Naive B cell (primary cell): Measurements from ENCODE around the gene LYL1. TPM values are rescaled to one million over a fixed set of nuclear protein-coding genes. Genes with fewer than 3 reads are reported as not detected.

ENCODE experiments used
- ATAC-seq, 2 donors: fragments of 150-1000 bp; cut with Tn5 transposase; 2 replicates each; pipeline ENCODE4 v1.10.0; 2021; ENCODE audit warnings: low read depth in 2 of 2, mild to moderate bottlenecking in 2 of 2, moderate library complexity in 2 of 2
- DNase-seq: peaks from one replicate; pipeline ENCODE4 v3.0.0; 2022
- H3K27ac Mint-ChIP-seq, 6 donors: one replicate each; pipeline ENCODE4 v1.8.0; 2020 to 2022; ENCODE audit warnings: mild to moderate bottlenecking in 6 of 6, mixed read lengths in 6 of 6, moderate library complexity in 5 of 6, inconsistent platforms in 2 of 6
- H3K27me3 Mint-ChIP-seq, 3 donors: one replicate each; pipeline ENCODE4 v1.8.0; 2021 to 2022; ENCODE audit warnings: mixed read lengths in 3 of 3, mild to moderate bottlenecking in 1 of 3
- H3K36me3 Mint-ChIP-seq, 2 donors: one replicate each; pipeline ENCODE4 v1.8.0; 2020 to 2022; ENCODE audit warnings: mixed read lengths in 2 of 2, inconsistent platforms in 1 of 2, mild to moderate bottlenecking in 1 of 2
- H3K4me1 Mint-ChIP-seq, 3 donors: one replicate each; pipeline ENCODE4 v1.8.0; 2020 to 2022; ENCODE audit warnings: mixed read lengths in 3 of 3, inconsistent platforms in 1 of 3, mild to moderate bottlenecking in 1 of 3, moderate library complexity in 1 of 3
- H3K4me3 Mint-ChIP-seq, 8 donors: one replicate each; pipeline ENCODE4 v1.8.0; 2020 to 2022; ENCODE audit warnings: mild to moderate bottlenecking in 8 of 8, mixed read lengths in 8 of 8, moderate library complexity in 8 of 8, inconsistent platforms in 2 of 8
- H3K9me3 Mint-ChIP-seq, 7 donors: one replicate each; pipeline ENCODE4 v1.8.0; 2020 to 2022; ENCODE audit warnings: mixed read lengths in 7 of 7, mild to moderate bottlenecking in 5 of 7, inconsistent platforms in 2 of 7, moderate library complexity in 1 of 7
- polyA plus RNA-seq, 6 donors: library from polyadenylated mRNA; unstranded; fragments of 300-500 nt; fragmentation: Illumina TruSeq; gene quantifications; one replicate each; pipeline ENCODE4 v1.2.3, GENCODE V29; 2021; ENCODE audit warnings: low read depth in 6 of 6

Gene LYL1
- polyA plus RNA-seq, 6 donors from 2014 or later = 39.9 to 88.3 (median 50.8) TPM

- DNase-seq (peak; percentile 69), ATAC-seq (peak; percentile 20 to 21)
- Mint-ChIP-seq H3K36me3 (peaks cover 9% of the 10 kb centered on the region in 2 donors), H3K27ac (peak overlapping the region; percentile 91 to 99 (median 98)), H3K4me3 (peak overlapping the region; percentile 87 to 97 (median 96)), H3K27me3 (no peaks in the 10 kb centered on the region), H3K9me3 (no peaks in the 10 kb centered on the region), H3K4me1 (peaks cover 40 to 67% (median 48%) of the 10 kb centered on the region in 3 donors)
Observed at GRCh38 chr19:13098277-13099072, 4.2 kb downstream of the LYL1 start.

- no peaks in the 10 kb centered on the region for H3K27me3 Mint-ChIP-seq
- DNase-seq (peak; percentile 56), ATAC-seq (peak; percentile 8)
- peaks cover 35 to 62% (median 44%) of the 10 kb centered on the region in 3 donors for H3K4me1 Mint-ChIP-seq
- H3K4me3 Mint-ChIP-seq = peak overlapping the region; percentile 89 to 98 (median 97)
- H3K36me3 Mint-ChIP-seq = peaks cover 9% of the 10 kb centered on the region in 2 donors
- H3K9me3 Mint-ChIP-seq = no peaks in the 10 kb centered on the region
- H3K27ac Mint-ChIP-seq = peak overlapping the region; percentile 86 to 99 (median 95)
Observed at GRCh38 chr19:13097463-13098258, 5.0 kb downstream of the LYL1 start.

- Mint-ChIP-seq H3K36me3 (peaks cover 9% of the 10 kb centered on the region in 2 donors), H3K4me1 (peaks cover 35 to 62% (median 44%) of the 10 kb centered on the region in 3 donors), H3K4me3 (peak overlapping the region; percentile 89 to 98 (median 97)), H3K27ac (peak overlapping the region; percentile 86 to 99 (median 94)), H3K27me3 (no peaks in the 10 kb centered on the region), H3K9me3 (no peaks in the 10 kb centered on the region)
- no peak for ATAC-seq
- no peak for DNase-seq
Observed at GRCh38 chr19:13097033-13097462, 5.6 kb downstream of the LYL1 start.

GRCh38 chr19:13095934-13096927, 6.4 kb downstream of the LYL1 start:
- Mint-ChIP-seq H3K27me3 (no peaks in the 10 kb centered on the region), H3K4me1 (peaks cover 28 to 55% (median 39%) of the 10 kb centered on the region in 3 donors), H3K9me3 (no peaks in the 10 kb centered on the region), H3K36me3 (peaks cover 9% of the 10 kb centered on the region in 2 donors), H3K27ac (peak overlapping the region; percentile 86 to 99 (median 97)), H3K4me3 (peak overlapping the region; percentile 89 to 98 (median 97))
- DNase-seq = no peak
- ATAC-seq = no peak

- Mint-ChIP-seq H3K27ac (peak overlapping the region; percentile 79 to 99 (median 98)), H3K4me1 (peaks cover 27 to 52% (median 36%) of the 10 kb centered on the region in 3 donors), H3K27me3 (no peaks in the 10 kb centered on the region), H3K9me3 (no peaks in the 10 kb centered on the region), H3K36me3 (peaks cover 8 to 9% of the 10 kb centered on the region in 2 donors), H3K4me3 (peak overlapping the region; percentile 89 to 98 (median 97))
- ATAC-seq = peak; percentile 29 to 30
- DNase-seq = peak; percentile 69
Observed at GRCh38 chr19:13095393-13095784, 7.3 kb downstream of the LYL1 start.

GRCh38 chr19:13094771-13095392, 7.8 kb downstream of the LYL1 start:
- ATAC-seq (peak; percentile 36 to 39), DNase-seq (peak; percentile 69)
- Mint-ChIP-seq H3K9me3 (no peaks in the 10 kb centered on the region), H3K4me1 (peaks cover 21 to 46% (median 31%) of the 10 kb centered on the region in 3 donors), H3K36me3 (peaks cover 3 to 4% of the 10 kb centered on the region in 2 donors), H3K4me3 (peak overlapping the region; percentile 89 to 98 (median 97)), H3K27ac (peak overlapping the region; percentile 91 to 99 (median 98)), H3K27me3 (no peaks in the 10 kb centered on the region)

- peaks cover 17 to 39% (median 27%) of the 10 kb centered on the region in 3 donors for H3K4me1 Mint-ChIP-seq
- DNase-seq = no peak
- ATAC-seq = no peak
Observed at GRCh38 chr19:13094106-13094504, 8.6 kb downstream of the LYL1 start.

GRCh38 chr19:13093407-13094105, 9.1 kb downstream of the LYL1 start:
- peak; percentile 48 to 57 for ATAC-seq
- H3K4me3 Mint-ChIP-seq = peak overlapping the region; percentile 68 to 98 (median 95)
- peak; percentile 82 for DNase-seq
- peak overlapping the region; percentile 36 to 99 (median 87) for H3K27ac Mint-ChIP-seq
- H3K36me3 Mint-ChIP-seq = peaks cover 0 to 4% of the 10 kb centered on the region in 2 donors
- peaks cover 15 to 33% (median 24%) of the 10 kb centered on the region in 3 donors for H3K4me1 Mint-ChIP-seq
- no peaks in the 10 kb centered on the region for H3K27me3 Mint-ChIP-seq
- no peaks in the 10 kb centered on the region for H3K9me3 Mint-ChIP-seq

More at GRCh38 chr19:13094106-13094504, 8.6 kb downstream of the LYL1 start:
- Mint-ChIP-seq H3K36me3 (peaks cover 0 to 4% of the 10 kb centered on the region in 2 donors), H3K9me3 (no peaks in the 10 kb centered on the region), H3K27ac (peak overlapping the region; percentile 36 to 99 (median 87)), H3K4me3 (peak overlapping the region; percentile 89 to 98 (median 97)), H3K27me3 (no peaks in the 10 kb centered on the region)

- DNase-seq (no peak), ATAC-seq (no peak)
- Mint-ChIP-seq H3K36me3 (peaks cover 0 to 4% of the 10 kb centered on the region in 2 donors), H3K4me1 (peaks cover 15 to 25% (median 18%) of the 10 kb centered on the region in 3 donors), H3K4me3 (no peak overlapping the region), H3K27ac (no peak overlapping the region), H3K9me3 (no peaks in the 10 kb centered on the region), H3K27me3 (no peaks in the 10 kb centered on the region)
Observed at GRCh38 chr19:13092606-13093235, 9.9 kb downstream of the LYL1 start.

- H3K27me3 Mint-ChIP-seq = no peaks in the 10 kb centered on the region
- peaks cover 15 to 24% (median 18%) of the 10 kb centered on the region in 3 donors for H3K4me1 Mint-ChIP-seq
- H3K27ac Mint-ChIP-seq = peak overlapping the region in 1 of 6 donors; percentile 33
- peaks cover 0 to 4% of the 10 kb centered on the region in 2 donors for H3K36me3 Mint-ChIP-seq
- H3K9me3 Mint-ChIP-seq = no peaks in the 10 kb centered on the region
- DNase-seq = no peak
- ATAC-seq = no peak
- no peak overlapping the region for H3K4me3 Mint-ChIP-seq
Observed at GRCh38 chr19:13092158-13092543, 10.5 kb downstream of the LYL1 start.

- DNase-seq (no peak), ATAC-seq (no peak)
- Mint-ChIP-seq H3K27ac (peak overlapping the region in 2 of 6 donors; percentile 33 to 80), H3K9me3 (no peaks in the 10 kb centered on the region), H3K4me1 (peaks cover 14 to 24% (median 18%) of the 10 kb centered on the region in 3 donors), H3K36me3 (no peaks in the 10 kb centered on the region), H3K27me3 (no peaks in the 10 kb centered on the region), H3K4me3 (no peak overlapping the region)
Observed at GRCh38 chr19:13091400-13092157, 11.1 kb downstream of the LYL1 start.
